A673 (cell line): Measurements from ENCODE around the gene UBE2E3. TPM values are rescaled to one million over a fixed set of nuclear protein-coding genes. Genes with fewer than 3 reads are reported as not detected.
"Not testable (repeated sequence)": the region's sequence is repeated elsewhere in the genome, so short reads cannot be mapped to it uniquely, and the experiment has no call there.

Experiments
- BruUV-seq: library from RNA; stranded (reverse); fragments of 400-500 nt; replicated peaks from 2 replicates; lab custom pipeline; 2021; lab: Mats Ljungman, UMichigan
- CTCF ChIA-PET: fragments of 300-600 bp; sonication (Branson Sonifier 250); formaldehyde crosslinking; loops from one replicate; lab custom pipeline; 2022; ENCODE audit warnings: antibody characterized with exemption; lab: Charles Lee
- POLR2A ChIA-PET: fragments of 300-600 bp; sonication (Branson Sonifier 250); formaldehyde crosslinking; loops from one replicate; lab custom pipeline; 2022; ENCODE audit warnings: antibody characterized with exemption; ENCODE audit not compliant: low non-redundant PET; lab: Charles Lee
- DNase-seq: peaks from one replicate; pipeline ENCODE4 v3.0.0-alpha.2; 2015; ENCODE audit warnings: low spot score
- H3K27ac ChIP-seq: fragments of 200-600 bp; sonication (generic); 2 replicates; pipeline ENCODE4 v1.5.1; 2016; ENCODE audit warnings: mixed run types, low read depth, mild to moderate bottlenecking, mixed read lengths, antibody characterized with exemption, low read length; ENCODE audit not compliant: poor library complexity, severe bottlenecking
- H3K27me3 ChIP-seq: fragments of 200-600 bp; sonication (generic); replicated peaks from 2 replicates; pipeline ENCODE4 v1.6.1; 2017; ENCODE audit warnings: mixed run types, low read depth, mild to moderate bottlenecking, mixed read lengths, antibody characterized with exemption, low read length; ENCODE audit not compliant: insufficient read depth, poor library complexity
- H3K36me3 ChIP-seq: fragments of 200-600 bp; sonication (generic); 2 replicates; pipeline ENCODE4 v1.6.1; 2016; ENCODE audit warnings: mixed run types, mild to moderate bottlenecking, mixed read lengths, antibody characterized with exemption, low read length; ENCODE audit not compliant: insufficient read depth, poor library complexity, severe bottlenecking
- H3K4me1 ChIP-seq: fragments of 200-600 bp; sonication (generic); 2 replicates; pipeline ENCODE4 v1.6.1; 2017; ENCODE audit warnings: mixed run types, mild to moderate bottlenecking, mixed read lengths, antibody characterized with exemption, low read length; ENCODE audit not compliant: insufficient read depth, poor library complexity, severe bottlenecking
- H3K4me3 ChIP-seq: fragments of 200-600 bp; sonication (generic); 2 replicates; pipeline ENCODE4 v1.5.1; 2016; ENCODE audit warnings: low read depth, mixed run types, mild to moderate bottlenecking, mixed read lengths, low read length; ENCODE audit not compliant: poor library complexity, severe bottlenecking
- H3K9me3 ChIP-seq: fragments of 200-600 bp; sonication (generic); 2 replicates; pipeline ENCODE4 v1.6.1; 2016; ENCODE audit warnings: mixed run types, low read depth, mild to moderate bottlenecking, mixed read lengths, antibody characterized with exemption, low read length; ENCODE audit not compliant: poor library complexity, severe bottlenecking
- EZH2 ChIP-seq: fragments of 200-600 bp; sonication (generic); IDR thresholded peaks from 2 replicates; pipeline ENCODE4 v1.6.1; 2017; ENCODE audit warnings: borderline replicate concordance, low read depth, mild to moderate bottlenecking, mixed read lengths, antibody characterized with exemption, low read length; ENCODE audit not compliant: poor library complexity, severe bottlenecking
- intact Hi-C: fragments of 100-400 bp; cut with micrococcal nuclease; formaldehyde crosslinking; loops from one replicate; pipeline ENCODE4 v1.10.0; 2022; ENCODE audit not compliant: unreplicated experiment
- total RNA-seq: library from RNA; stranded (reverse); gene quantifications from 2 replicates; pipeline ENCODE4 v1.2.3, GENCODE V29; 2021
- TF ChIP-seq, protein P1 (sequence below): fragments of 300-800, 200-600 bp; sonication (generic); conservative IDR thresholded peaks from 2 replicates; pipeline ENCODE4 v1.5.1; 2017; ENCODE audit warnings: low read depth, mild to moderate bottlenecking, antibody characterized with exemption, low read length, moderate library complexity, mixed read lengths

Gene UBE2E3
- total RNA-seq, 1 experiment from 2014 or later = 103 TPM

DNA sequence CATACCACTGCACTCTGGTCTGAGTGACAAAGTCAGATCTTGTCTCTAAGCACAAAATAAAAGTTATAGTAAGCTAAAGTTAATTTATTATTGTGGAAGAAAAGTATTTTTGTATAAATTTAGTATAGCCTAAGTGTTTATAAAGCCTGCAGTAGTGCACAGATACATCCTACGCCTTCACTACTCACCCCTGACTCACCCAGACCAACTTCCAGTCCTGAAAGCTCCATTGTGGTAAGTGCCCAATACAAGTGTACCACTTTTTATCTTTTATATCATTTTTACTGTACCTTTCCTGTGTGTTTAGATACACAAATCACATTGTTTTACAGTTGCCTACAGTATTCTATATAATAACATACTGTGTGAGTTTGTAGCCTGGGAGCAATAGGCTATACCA, 57.5 kb downstream of the UBE2E3 start:
- no peak for DNase-seq
- no peaks in the 10 kb centered on the region for H3K27me3 ChIP-seq
- no peak for TF ChIP-seq EZH2
- TF ChIP-seq, protein P1, sequence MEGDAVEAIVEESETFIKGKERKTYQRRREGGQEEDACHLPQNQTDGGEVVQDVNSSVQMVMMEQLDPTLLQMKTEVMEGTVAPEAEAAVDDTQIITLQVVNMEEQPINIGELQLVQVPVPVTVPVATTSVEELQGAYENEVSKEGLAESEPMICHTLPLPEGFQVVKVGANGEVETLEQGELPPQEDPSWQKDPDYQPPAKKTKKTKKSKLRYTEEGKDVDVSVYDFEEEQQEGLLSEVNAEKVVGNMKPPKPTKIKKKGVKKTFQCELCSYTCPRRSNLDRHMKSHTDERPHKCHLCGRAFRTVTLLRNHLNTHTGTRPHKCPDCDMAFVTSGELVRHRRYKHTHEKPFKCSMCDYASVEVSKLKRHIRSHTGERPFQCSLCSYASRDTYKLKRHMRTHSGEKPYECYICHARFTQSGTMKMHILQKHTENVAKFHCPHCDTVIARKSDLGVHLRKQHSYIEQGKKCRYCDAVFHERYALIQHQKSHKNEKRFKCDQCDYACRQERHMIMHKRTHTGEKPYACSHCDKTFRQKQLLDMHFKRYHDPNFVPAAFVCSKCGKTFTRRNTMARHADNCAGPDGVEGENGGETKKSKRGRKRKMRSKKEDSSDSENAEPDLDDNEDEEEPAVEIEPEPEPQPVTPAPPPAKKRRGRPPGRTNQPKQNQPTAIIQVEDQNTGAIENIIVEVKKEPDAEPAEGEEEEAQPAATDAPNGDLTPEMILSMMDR = no peak
- CTCF ChIA-PET = no interaction called here
- no peak overlapping the region for H3K4me3 ChIP-seq
- no peaks in the 10 kb centered on the region for H3K9me3 ChIP-seq
- H3K27ac ChIP-seq = no peak overlapping the region
- no TSS peak for BruUV-seq
- POLR2A ChIA-PET = no interaction called here
- intact Hi-C loops = no loop called here
- H3K4me1 ChIP-seq = peaks cover 7% of the 10 kb centered on the region
- H3K36me3 ChIP-seq = no peaks in the 10 kb centered on the region

DNA sequence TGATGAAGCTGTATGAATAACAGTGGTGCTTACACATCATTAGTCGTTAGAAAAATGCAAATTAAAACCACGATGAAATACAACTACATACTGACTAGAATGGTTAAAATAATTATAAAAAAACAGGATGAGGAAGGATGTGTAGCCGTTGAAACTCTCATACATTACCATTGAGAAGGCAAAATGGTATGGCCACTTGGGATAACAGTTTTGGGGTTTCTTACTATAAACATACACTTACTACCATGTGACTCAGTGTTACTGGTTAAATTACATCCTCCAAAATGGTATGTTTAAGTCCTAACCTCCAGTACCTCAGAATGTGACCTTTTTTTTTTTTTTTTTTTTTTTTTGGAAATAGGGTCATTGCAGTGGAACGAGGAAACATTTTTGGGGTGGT, 58.4 kb downstream of the UBE2E3 start:
- Histone ChIP-seq H3K4me1 (peaks cover 7% of the 10 kb centered on the region), H3K27me3 (no peaks in the 10 kb centered on the region), H3K9me3 (no peaks in the 10 kb centered on the region), H3K27ac (no peak overlapping the region), H3K4me3 (no peak overlapping the region), H3K36me3 (no peaks in the 10 kb centered on the region)
- TF ChIP-seq EZH2 = no peak
- TF ChIP-seq, protein P1 = no peak
- DNase-seq = no peak
- ChIA-PET POLR2A (no interaction called here), CTCF (no interaction called here)
- no TSS peak for BruUV-seq
- intact Hi-C loops = no loop called here

DNA sequence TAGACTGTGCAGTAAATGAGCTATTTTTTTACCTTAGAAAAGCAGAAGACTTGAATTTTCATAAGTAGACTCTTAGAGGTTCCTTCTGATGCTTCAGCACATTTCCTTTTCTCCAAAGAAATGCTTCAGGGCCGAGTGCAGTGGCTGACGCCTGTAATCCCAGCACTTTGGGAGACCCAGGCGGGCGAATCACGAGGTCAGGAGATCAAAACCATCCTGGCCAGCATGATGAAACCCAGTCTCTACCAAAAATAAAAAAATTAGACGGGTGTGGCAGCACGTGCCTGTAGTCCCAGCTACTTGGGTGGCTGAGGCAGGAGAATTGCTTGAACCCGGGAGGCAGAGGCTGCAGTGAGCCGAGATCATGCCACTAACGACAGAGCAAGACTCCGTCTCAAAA, 60.4 kb downstream of the UBE2E3 start:
- H3K9me3 ChIP-seq, H3K27ac ChIP-seq, H3K27me3 ChIP-seq, H3K4me3 ChIP-seq, BruUV-seq, H3K36me3 ChIP-seq, intact Hi-C loops, POLR2A ChIA-PET, DNase-seq, CTCF ChIA-PET: not testable (repeated sequence)
- H3K4me1 ChIP-seq = peaks cover 16% of the 10 kb centered on the region

DNA sequence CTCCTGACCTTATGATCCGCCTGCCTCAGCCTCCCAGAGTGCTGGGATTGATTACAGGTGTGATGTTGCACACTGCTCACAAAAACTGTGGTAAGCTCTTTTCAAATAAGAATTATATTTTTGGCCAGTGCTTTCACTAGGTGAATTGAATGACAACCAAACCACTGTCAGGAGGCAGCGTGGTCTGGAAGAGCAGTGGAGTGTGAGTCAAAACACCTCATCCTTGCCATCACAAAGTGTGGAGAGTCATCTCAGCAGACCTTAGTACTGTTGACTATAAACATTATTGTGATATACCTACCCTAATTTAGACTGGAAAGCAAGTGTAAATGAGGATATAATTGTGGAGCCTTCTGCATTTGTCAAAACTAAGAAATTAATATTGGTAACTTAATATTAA, 61.3 kb downstream of the UBE2E3 start:
- Histone ChIP-seq H3K4me1 (peaks cover 16% of the 10 kb centered on the region), H3K27ac (no peak overlapping the region), H3K36me3 (no peaks in the 10 kb centered on the region), H3K4me3 (no peak overlapping the region), H3K9me3 (no peaks in the 10 kb centered on the region), H3K27me3 (no peaks in the 10 kb centered on the region)
- ChIA-PET CTCF (no interaction called here), POLR2A (no interaction called here)
- intact Hi-C loops = no loop called here
- DNase-seq = no peak
- TF ChIP-seq EZH2 = no peak
- TF ChIP-seq, protein P1 = no peak
- no TSS peak for BruUV-seq
